Head of caudate nucleus (tissue), 42 donors: ENCODE measurements around the gene ACAD9.
"Not testable (repeated sequence)": the region's sequence is repeated elsewhere in the genome, so short reads cannot be mapped to it uniquely, and the experiment has no call there.

Experiments
- DNase-seq, 42 donors: peaks; one replicate each; pipeline versions ENCODE4 v3.0.0 to v3.0.0-alpha.2; 2020 to 2021; ENCODE audit warnings: mixed read lengths in 7 of 42
- intact Hi-C: fragments of 100-400 bp; cut with DNase I; formaldehyde crosslinking; loops from one replicate; pipeline ENCODE4 v1.15.0; 2022

Gene ACAD9

GRCh38 chr3:128879991-128880390 is 571 bp downstream of the ACAD9 start:
- DNase-seq, result peak in 3 of 42 donors; percentile 8 to 43 (median 16)
- intact Hi-C loops, result loop anchor here (2.0 to 10.0 kb wide), 2 partner anchors 153 to 265 kb away; partner anchors contain the start of gene RAB7A

DNA sequence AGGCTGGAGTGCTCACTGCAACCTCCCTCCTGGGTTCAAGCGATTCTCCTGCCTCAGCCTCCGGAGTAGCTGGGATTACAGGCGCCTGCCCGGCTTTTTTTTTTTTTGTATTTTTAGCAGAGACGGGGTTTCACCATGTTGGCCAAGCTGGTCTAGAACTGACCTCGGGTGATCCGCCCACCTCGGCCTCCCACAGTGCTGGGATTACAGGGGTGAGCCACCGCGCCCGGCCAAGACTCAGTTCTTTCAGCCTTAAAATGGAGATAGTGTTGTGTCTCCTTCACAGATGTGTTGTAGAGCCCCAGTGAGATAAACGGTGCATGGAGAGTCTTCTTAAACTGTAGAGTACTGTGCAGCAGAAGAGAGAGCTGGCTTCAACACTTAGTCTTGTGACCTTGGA is 1.0 kb downstream of the ACAD9 start:
- not testable (repeated sequence) for DNase-seq
- intact Hi-C loops, result loop anchor here (10.0 kb wide), 1 partner anchor 266 kb away; no protein-coding TSS in a partner anchor

GRCh38 chr3:128881576-128881975 is 2.2 kb downstream of the ACAD9 start:
- DNase-seq, result no peak
- intact Hi-C loops, result loop anchor here (10.0 kb wide), 1 partner anchor 267 kb away; no protein-coding TSS in a partner anchor

DNA sequence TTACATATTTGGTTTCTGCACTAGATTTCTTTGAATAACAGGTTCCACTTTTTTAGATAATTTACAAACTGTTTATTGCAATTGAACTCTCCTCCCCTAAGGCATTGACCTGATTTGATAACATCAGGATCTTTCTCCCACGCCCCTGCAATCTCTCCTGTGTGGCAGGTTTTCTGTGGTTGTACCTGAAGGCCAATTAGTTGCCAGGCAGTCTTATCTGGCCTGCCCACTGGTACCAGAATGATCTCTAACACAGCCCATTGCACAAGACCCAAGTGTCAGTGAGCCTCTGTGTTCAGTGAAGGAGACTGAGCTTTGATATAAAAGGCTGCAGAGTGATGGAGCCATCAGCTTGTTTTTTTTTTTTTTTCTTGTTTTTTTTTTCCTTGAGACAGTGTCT is 3.3 kb downstream of the ACAD9 start:
- intact Hi-C loops, result loop anchor here (10.0 kb wide), 1 partner anchor 268 kb away; no protein-coding TSS in a partner anchor
- no peak for DNase-seq

DNA sequence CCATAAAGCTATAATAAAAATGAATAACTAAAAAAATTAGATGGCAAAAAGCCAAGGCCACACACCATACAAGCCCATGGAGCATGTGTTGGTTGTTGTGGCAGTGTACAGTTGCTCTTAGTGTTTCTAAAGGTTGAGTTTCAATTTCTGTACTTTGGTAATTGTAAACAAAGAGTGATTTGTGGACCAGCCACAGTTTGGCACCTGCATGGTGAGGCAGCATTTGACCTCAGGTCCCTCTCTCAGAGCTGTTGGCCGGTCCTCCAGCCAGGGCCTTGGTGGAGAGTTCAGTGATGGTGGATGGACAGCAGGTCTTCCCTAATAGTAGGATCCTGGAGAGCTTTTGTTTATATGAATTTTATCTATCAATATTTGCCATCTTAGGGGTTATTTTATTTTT is 5.6 kb downstream of the ACAD9 start:
- DNase-seq, result no peak
- intact Hi-C loops, result loop anchor here (10.0 kb wide), 1 partner anchor 270 kb away; no protein-coding TSS in a partner anchor

DNA sequence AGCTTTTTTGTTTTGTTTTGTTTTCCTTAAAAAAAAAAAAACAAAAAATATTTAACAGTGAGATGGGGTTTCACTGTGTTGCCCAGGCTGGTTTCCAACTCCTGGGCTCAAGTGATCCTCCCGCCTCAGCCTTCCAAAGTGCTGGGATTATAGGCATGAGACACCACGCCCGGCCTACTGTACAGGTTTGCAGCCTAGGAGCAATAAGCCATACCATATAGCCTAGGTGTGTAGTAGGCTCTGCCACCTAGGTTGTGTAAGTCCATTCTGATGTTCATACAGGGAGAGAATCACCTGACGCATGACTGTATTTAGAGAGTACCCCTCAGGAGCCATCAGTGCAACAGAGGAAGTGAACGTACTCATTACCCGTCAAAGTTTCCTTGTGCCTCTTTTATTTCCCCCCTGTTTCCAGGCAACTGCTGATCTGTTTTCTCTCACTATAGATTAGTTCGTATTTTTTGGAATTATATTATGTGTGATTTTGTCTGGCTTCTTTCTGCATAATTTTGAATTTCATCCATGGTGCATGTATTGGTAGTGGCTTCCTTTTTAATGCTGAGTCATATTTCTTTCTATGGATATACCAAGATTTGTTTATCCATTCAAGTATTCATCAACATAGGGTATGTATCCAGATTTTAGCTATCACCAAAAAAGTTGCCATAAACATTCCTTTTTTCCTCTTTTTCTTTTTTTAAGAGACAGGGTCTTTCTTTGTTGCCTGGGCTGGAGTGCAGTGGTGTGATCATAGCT is 9.9 kb downstream of the ACAD9 start:
- no peak for DNase-seq
- intact Hi-C loops, result loop anchor here (10.0 kb wide), 1 partner anchor 275 kb away; no protein-coding TSS in a partner anchor

DNA sequence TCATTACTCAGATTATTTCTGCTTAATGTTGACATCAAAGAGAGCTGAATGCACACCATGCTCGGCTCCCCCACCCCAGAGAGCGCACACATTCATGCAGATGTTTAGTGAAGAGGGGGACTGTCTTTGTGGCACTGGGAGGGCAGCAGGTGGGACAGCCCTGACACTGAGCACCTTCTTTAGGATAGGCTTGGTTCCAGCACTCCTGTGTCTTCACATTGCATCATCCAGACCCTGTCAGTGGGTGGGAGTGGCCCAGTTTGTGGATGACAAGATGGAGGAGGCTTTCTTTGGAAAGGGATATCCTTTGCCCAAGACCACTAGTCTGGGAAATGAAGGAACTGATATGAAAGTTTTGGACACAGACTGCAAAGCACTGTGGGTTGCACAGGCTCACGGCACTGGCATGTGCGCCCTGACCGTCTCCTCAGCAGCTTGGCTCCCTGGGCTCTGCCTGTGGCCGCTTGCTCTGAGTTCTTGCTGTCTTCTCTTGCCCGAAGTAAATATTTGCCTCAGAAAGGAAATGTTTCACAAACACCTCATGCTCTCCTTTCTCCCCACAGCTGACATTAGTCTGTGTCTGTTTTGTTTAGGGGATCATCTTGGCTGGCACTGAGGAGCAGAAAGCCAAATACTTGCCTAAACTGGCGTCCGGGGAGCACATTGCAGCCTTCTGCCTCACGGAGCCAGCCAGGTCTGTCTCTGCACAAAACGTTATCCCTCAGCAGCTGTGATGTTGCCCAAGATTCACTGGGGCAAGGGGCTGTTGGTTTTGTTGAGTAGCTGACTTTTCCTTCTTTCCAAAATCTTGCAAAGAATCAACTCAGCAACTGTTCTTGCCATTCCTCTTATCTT is 16.6 kb downstream of the ACAD9 start:
- intact Hi-C loops, result no loop called here
- no peak for DNase-seq

- intact Hi-C loops, result no loop called here
- no peak for DNase-seq
These were observed 23.0 kb downstream of the ACAD9 start for GRCh38 chr3:128902426-128902825.

DNA sequence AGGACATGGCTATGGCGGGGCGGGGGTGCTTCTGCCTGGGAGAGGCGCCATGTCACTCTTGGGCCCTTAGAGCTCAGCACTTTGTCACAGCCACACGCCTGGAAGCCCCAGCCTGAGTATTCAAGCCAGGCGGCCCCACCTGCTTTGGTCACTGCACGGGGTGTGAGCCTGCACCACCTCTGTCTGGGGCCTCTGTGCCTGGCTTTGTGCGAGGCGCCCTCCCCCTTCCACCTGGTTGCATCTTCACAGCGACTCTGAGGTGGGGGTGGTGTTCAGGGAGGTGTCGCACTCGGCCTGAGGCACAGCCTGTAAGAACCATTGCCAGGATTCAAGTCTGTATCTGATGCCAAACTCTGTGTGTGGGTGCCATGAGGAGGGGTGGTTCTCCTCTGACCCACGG is 24.1 kb downstream of the ACAD9 start:
- no peak for DNase-seq
- intact Hi-C loops, result no loop called here

DNA sequence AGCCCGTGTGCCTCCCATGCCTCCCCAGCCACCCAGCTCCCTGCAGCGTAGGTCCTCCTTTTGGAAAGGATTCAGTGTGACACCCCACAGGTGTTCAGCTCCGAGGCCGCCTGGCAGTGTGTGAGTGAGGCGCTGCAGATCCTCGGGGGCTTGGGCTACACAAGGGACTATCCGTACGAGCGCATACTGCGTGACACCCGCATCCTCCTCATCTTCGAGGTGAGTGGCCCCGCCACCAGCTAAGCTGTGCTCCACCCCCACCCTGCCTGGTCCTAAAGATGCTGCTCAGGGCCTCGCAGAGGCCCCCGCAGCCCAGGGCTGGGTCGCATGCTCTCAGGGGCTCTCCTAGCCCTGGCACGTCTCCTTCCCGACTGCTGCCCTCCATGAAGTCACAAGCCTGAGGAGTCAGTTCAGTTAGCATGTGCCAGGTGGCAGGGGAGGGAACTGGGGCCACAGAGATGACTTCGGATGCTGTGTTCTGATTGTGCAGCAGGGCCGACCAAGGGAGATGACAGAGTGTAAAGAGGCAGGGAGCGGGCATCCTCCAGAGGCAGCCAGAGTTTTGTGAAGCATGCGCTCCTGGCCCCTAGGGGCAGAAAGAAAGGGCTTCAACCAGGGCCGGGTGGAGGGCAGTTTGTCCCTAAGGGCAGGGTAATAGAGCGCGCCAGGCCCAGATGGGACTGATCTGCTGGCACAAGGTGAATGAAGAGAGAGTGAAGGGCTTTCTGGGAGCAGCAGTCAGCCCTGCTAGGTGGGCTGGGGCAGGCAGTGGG is 26.8 kb downstream of the ACAD9 start:
- intact Hi-C loops, result no loop called here
- no peak for DNase-seq

DNA sequence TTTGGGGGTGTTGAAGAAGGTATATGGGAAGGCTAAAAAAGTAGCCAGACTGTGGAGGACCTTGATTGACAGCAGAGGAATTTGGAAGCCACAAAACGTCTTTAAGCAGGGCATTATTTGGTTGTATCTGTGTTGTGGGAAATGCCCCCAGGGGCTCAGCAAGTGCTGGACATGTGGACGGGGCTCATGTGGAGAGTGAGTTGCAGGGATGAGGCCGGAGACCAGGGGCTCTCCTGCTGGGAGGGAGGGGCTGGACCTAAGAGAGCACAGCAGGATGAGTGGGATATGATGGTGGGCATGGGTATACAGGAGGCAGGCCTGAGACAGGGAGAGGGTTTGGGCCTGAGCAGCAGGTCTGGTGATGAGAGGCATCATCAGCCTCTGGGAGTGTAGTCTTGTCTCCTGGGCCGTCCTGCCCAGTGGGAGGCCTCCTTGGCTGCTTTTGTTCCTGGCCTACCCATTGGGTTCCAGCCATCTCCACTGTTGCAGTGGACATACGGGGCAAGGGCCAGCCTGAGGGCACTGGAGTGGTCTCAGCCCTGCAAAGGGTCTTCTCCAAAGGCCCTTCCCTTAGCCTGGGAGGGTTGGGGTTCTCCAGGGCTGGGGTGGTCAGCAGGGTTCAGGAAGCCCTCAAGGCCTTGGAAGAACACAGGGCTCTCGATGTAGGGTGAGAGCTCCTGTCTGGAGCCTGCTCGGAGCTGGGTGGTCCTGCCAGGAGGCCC is 27.5 kb downstream of the ACAD9 start:
- no peak for DNase-seq
- intact Hi-C loops, result no loop called here

DNA sequence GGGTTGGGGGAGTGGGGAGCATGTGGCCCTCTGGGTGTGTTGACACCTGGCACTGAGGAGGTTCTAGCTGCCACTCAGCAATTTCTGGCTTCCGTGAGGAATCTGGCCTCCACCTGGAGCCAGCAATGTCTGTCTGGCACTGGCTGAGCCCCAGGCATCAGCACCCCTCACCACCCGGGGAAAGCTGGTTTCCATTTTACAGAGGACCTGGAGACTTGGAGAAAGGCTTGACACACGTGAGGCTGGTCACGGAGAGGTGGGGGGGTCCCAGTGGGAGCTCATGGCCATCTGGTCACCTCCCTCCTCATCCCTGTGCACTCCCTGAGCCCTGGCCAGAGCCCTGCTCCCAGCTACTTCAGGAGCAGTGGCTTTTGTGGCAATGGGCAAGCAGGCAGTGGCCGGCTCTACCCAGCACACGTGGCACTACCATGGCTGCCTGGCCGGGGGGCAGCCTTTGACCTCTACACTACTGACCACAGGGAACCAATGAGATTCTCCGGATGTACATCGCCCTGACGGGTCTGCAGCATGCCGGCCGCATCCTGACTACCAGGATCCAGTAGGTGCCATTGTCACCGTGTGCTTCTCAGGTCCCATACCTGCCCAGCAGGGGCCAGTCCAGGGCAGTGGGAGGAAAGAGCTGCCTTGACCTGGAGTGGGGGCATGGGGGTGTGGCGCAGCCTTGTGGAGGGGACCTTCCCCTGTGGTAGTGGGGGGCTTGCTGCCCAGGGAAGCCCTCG is 28.5 kb downstream of the ACAD9 start:
- DNase-seq, result no peak
- intact Hi-C loops, result no loop called here

GRCh38 chr3:128908951-128909350 is 29.5 kb downstream of the ACAD9 start:
- intact Hi-C loops, result no loop called here
- no peak for DNase-seq

- peak in 17 of 42 donors; percentile 7 to 47 (median 20) for DNase-seq
- intact Hi-C loops, result no loop called here
These were observed 30.6 kb downstream of the ACAD9 start for GRCh38 chr3:128910006-128910405.

DNA sequence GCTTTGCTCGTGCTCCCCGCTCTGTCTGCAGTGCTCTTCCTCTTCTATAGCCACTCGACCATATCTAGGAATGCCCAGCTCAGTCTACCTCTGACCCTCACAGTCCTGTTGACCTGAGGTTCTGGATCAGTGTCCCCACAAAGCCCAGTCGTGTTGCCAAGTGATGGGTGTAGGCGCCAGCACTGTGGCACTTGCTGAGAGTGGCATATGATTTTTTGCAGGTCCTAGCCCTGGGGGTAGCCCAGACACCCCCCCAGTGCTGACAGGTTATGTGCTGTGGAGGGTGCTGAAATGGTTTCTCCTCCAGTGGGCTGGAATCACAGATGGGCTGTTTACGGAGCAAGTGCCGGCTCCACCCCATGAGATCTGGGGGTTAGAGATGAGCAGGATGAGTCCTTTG is 32.5 kb downstream of the ACAD9 start:
- intact Hi-C loops, result no loop called here
- no peak for DNase-seq

DNA sequence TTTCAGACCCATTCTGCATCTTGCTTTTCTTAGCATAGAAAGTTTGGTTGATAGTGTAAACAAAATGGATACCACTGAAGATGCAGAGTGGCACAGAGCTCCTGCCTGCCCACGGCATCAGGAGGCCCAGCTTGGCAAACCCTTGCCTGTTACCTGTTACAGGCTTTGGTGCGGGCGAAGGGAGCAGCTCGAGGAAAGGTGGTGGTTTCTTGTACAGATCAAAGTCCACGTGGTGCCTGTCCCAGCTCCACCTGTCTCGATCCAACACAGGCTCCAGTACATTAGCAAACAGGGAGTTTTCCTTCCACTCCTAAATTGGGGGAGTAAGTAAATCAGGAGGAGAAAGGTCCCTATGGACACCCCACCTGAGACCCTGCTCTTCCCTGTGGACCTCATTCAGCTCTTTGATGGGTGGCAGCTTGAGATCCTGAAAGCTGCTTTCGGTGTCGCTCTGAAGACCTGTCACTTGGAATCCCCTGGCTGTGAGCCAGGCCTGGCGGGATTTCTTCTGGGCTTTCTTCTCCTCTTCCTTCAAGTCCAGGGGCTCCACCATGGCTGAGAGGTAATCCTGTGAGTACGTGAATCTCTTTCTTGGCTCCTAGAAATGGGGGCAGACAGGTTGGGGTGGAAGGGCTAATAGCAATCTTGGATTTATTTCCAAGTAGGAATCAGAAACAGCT is 35.7 kb downstream of the ACAD9 start:
- intact Hi-C loops, result no loop called here
- DNase-seq, result no peak

- peak in 19 of 42 donors; percentile 6 to 58 (median 26) for DNase-seq
- intact Hi-C loops, result no loop called here
These were observed 37.9 kb downstream of the ACAD9 start for GRCh38 chr3:128917291-128917690.
